K562 (cell line): ENCODE results near the gene TCEANC.

Experiments used
- ARID2 ChIP-seq: fragments of 450-650 bp; IDR thresholded peaks from 2 replicates; pipeline ENCODE4 v1.6.1; 2017; ENCODE audit warnings: antibody characterized with exemption, mild to moderate bottlenecking
- BHLHE40 ChIP-seq: IDR thresholded peaks from 2 replicates; pipeline ENCODE4 v1.6.1; 2011; ENCODE audit warnings: low read length, improper control_type of control experiment
- CTCF ChIP-seq, 3 experiments: IDR thresholded peaks in 2 of 3; conservative IDR thresholded peaks in 1 of 3; 2 replicates each; pipeline ENCODE4 v1.5.1; 2011 to 2012; ENCODE audit warnings: low read length in 3 of 3, mild to moderate bottlenecking in 3 of 3, control low read depth in 2 of 3, improper control_type of control experiment in 1 of 3, inconsistent platforms in 1 of 3, low read depth in 1 of 3, mixed read lengths in 1 of 3, moderate library complexity in 1 of 3; ENCODE audit not compliant: insufficient read depth in 2 of 3
- HINFP ChIP-seq: fragments of 450-650 bp; conservative IDR thresholded peaks from 2 replicates; pipeline ENCODE4 v1.6.1; 2016; ENCODE audit warnings: missing genetic modification characterization, low read depth, mild to moderate bottlenecking, control low read depth, missing compliant biosample characterization
- POLR2A ChIP-seq: fragments of 450-650 bp; conservative IDR thresholded peaks from 2 replicates; pipeline ENCODE4 v1.6.1; 2016
- SOX6 ChIP-seq: fragments of 450-650 bp; IDR thresholded peaks from 2 replicates; pipeline ENCODE4 v1.6.1; 2014; ENCODE audit warnings: mild to moderate bottlenecking
- SP1 ChIP-seq: sonication (generic); formaldehyde crosslinking; IDR thresholded peaks from 2 replicates; pipeline ENCODE4 v1.8.1; 2022; ENCODE audit warnings: mild to moderate bottlenecking, missing genetic modification reagents

GRCh38 chrX:13652850-13653693 lies at the start of gene TCEANC:
- TF ChIP-seq SOX6 (peak; percentile 16; the same call in 1 of the 2 replicates), POLR2A (peak; percentile 86), BHLHE40 (peak; percentile 0; the same call in 1 of the 2 replicates), ARID2 (no peak), CTCF (IDR thresholded peaks at IDR 0.05 in 2 of 3, conservative IDR thresholded peaks at IDR 0.05 in 1 of 3; ENCODE audit: insufficient read depth in 2 of 3, low read depth in 1 of 3, low read length in 3 of 3) (no peak), HINFP (no peak), SP1 (CRISPR knock-in tag) (peak; percentile 59; the same call in 1 of the 2 replicates)
